Measurements from ENCODE around the gene HOOK1.

HOOK1 gene

DNA sequence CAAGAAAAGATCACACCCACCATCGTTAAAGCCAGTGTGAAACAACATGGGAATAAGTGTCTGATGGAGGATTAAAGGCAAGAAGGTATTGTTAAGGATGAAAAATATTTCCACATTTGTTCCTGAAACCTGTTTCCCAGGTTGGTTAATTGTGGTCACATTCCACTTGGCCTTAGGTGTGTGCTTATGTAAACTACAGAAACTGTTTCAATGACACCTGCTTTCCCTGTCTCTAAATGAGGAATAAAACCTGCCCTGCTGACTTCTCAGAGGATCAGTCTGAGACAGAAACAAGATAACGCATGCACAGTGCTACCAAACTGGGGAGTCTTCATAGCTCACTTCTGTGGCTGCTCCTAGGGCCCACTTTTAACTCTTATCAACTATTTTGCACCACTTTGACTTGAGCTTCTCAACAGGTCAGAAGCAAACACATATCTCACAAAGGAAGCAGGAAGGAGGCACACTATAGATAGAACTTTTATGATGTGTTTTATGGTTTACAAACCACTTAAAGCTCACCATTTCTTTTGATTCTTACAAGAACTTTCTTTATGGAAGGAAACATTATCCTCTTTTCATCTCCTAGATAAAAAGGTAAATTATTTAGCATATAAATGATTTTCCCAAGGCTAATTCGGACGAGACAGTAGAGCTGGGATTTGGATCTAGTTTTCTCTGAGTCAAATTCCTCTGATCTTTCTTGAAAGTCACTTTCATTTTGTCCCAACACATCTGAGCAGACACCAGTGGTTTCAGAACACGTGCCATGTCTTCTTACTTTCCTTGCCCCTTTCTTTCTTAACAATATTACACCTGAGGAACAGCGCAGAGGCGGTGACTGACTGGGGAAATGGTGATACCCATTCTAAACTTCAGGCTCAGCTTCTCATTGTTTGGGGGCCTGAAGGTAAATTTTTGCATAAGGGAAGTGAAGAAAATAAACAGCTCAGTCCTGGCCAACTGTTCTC lies 78.4 kb downstream of the HOOK1 start:
- Mint-ChIP-seq H3K27me3 (ENCODE audit: low read depth) (peaks cover 4% of the 10 kb centered on the region), H3K4me1 (peaks cover 6% of the 10 kb centered on the region), H3K27ac (peak overlapping the region in 1 of 3 experiments; percentile 54), H3K4me3 (no peak overlapping the region), H3K36me3 (ENCODE audit: low read depth) (peaks cover 11% of the 10 kb centered on the region), H3K9me3 (peaks cover 24% of the 10 kb centered on the region)
- TF ChIP-seq, protein P1, sequence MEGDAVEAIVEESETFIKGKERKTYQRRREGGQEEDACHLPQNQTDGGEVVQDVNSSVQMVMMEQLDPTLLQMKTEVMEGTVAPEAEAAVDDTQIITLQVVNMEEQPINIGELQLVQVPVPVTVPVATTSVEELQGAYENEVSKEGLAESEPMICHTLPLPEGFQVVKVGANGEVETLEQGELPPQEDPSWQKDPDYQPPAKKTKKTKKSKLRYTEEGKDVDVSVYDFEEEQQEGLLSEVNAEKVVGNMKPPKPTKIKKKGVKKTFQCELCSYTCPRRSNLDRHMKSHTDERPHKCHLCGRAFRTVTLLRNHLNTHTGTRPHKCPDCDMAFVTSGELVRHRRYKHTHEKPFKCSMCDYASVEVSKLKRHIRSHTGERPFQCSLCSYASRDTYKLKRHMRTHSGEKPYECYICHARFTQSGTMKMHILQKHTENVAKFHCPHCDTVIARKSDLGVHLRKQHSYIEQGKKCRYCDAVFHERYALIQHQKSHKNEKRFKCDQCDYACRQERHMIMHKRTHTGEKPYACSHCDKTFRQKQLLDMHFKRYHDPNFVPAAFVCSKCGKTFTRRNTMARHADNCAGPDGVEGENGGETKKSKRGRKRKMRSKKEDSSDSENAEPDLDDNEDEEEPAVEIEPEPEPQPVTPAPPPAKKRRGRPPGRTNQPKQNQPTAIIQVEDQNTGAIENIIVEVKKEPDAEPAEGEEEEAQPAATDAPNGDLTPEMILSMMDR (IDR thresholded peaks at IDR 0.05; ENCODE audit: unreplicated experiment in 3 of 3): no peak

DNA sequence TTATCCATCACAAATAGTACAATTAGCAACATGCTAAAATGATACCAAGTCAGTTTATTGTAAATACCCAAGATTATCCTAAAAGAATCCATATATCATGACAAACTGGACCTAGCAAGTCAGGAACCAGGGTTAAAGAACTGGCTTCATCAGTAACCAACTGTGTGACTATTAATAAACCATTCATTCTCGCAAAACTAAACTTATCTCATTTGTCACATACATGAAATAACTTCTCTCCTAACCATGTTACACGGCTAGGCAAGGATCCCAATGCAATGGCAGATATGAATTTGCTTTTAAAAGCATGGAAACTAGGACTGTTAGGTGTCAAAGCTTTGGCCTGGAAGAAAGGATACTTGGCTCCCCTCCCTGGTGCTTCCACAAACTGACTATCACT lies 82.4 kb downstream of the HOOK1 start:
- Mint-ChIP-seq H3K27me3 (ENCODE audit: low read depth) (peaks cover 9% of the 10 kb centered on the region), H3K27ac (no peak overlapping the region), H3K4me1 (peaks cover 12% of the 10 kb centered on the region), H3K36me3 (ENCODE audit: low read depth) (no peaks in the 10 kb centered on the region), H3K9me3 (no peaks in the 10 kb centered on the region), H3K4me3 (no peak overlapping the region)
- TF ChIP-seq, protein P1 (IDR thresholded peaks at IDR 0.05; ENCODE audit: unreplicated experiment in 3 of 3): no peak

DNA sequence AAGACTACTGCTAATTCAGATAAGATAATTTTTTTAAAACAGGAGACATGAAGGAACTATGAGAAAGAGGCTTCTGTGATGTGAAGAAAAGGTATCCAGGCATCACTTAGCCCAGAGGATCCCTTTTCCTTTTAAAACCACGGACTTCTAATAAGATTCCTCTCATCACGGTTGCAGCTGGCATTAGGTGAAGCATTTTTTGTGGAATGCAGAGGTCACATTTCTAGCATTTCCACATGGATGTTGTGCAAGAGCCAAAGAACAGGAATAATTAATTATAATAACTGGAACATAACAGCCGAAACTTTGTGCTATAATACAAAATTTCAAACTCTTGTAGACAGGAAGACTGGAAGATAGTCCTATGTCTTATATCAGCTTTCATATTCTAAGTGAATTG lies 84.2 kb downstream of the HOOK1 start:
- H3K4me3 Mint-ChIP-seq: no peak overlapping the region
- TF ChIP-seq, protein P1 (IDR thresholded peaks at IDR 0.05; ENCODE audit: unreplicated experiment in 3 of 3): no peak

DNA sequence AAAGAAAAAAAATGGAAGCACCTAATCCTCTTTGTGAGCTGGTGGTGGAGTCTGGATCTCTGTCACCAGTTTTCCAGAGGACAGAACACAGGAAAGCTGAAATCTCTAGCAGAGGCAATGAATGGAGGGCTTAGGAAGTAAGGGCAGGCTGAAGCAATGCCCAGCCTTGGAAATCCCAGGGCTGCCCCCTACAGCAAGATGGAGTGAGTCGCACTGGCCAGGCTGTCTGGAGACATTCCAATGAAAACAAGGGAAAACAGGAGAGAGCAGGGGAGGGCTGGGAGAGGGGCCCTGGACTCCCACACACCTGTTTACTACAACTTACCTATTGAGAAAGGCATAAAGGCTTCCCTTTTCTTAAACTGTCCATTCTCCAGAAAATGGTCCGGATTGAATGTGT lies 85.9 kb downstream of the HOOK1 start:
- peaks cover 9% of the 10 kb centered on the region for H3K27me3 Mint-ChIP-seq (ENCODE audit: low read depth)
- no peaks in the 10 kb centered on the region for H3K36me3 Mint-ChIP-seq (ENCODE audit: low read depth)
- TF ChIP-seq, protein P1 (IDR thresholded peaks at IDR 0.05; ENCODE audit: unreplicated experiment in 3 of 3): no peak
- H3K4me1 Mint-ChIP-seq: peaks cover 12% of the 10 kb centered on the region
- H3K4me3 Mint-ChIP-seq: no peak overlapping the region
- H3K27ac Mint-ChIP-seq: no peak overlapping the region
- no peaks in the 10 kb centered on the region for H3K9me3 Mint-ChIP-seq

More for the DNA sequence above, 84.2 kb downstream of the HOOK1 start:
- Mint-ChIP-seq H3K27ac (no peak overlapping the region), H3K27me3 (ENCODE audit: low read depth) (peaks cover 9% of the 10 kb centered on the region), H3K9me3 (no peaks in the 10 kb centered on the region), H3K36me3 (ENCODE audit: low read depth) (no peaks in the 10 kb centered on the region), H3K4me1 (peaks cover 12% of the 10 kb centered on the region)

DNA sequence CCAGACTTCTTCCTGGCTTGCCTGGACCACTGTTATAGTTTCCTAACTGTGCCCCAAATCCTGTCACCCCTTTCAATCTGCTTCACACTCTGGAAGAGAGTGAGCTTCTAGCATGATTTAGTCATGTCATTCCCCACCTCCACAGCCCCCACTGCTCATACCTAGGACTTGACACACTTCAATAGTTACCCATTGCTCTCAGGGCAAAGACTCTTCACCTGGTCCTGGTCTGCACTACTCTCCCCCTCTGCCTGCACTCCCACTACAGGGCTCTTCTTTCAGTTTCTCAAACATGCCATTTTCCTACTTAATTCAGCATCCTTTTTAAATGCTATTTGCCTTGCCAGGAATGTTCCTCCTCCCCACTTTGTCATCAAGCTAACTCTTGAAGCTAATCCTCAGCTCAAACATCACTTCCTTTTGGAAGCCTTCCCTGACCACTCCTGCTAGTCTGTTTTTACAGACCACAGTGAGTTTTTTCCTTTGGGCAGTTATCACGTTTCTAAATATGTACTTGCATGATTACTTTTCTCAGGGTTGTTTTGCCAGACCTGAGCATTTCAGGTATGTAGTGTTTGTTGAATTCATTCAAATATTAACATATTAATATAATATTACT lies 87.1 kb downstream of the HOOK1 start:
- H3K9me3 Mint-ChIP-seq: no peaks in the 10 kb centered on the region
- H3K4me1 Mint-ChIP-seq: peaks cover 12% of the 10 kb centered on the region
- H3K36me3 Mint-ChIP-seq (ENCODE audit: low read depth): no peaks in the 10 kb centered on the region
- H3K27me3 Mint-ChIP-seq (ENCODE audit: low read depth): peaks cover 5% of the 10 kb centered on the region
- no peak overlapping the region for H3K4me3 Mint-ChIP-seq
- no peak overlapping the region for H3K27ac Mint-ChIP-seq
- TF ChIP-seq, protein P1 (IDR thresholded peaks at IDR 0.05; ENCODE audit: unreplicated experiment in 3 of 3): no peak
